DOHH2 (cell line): ENCODE results near the gene POU2F3.

Experiments
- CTCF ChIP-seq: fragments of 200-600 bp; sonication (generic); IDR thresholded peaks from one replicate; pipeline ENCODE4 v1.5.1; 2014; ENCODE audit warnings: antibody characterized with exemption, mild to moderate bottlenecking, low read depth, low read length; ENCODE audit not compliant: poor library complexity, severe bottlenecking
- EZH2phosphoT487 ChIP-seq: fragments of 200-600 bp; sonication (generic); IDR thresholded peaks from 2 replicates; pipeline ENCODE4 v1.6.1; 2017; ENCODE audit warnings: borderline replicate concordance, mild to moderate bottlenecking, antibody characterized with exemption, low read length, moderate library complexity, mixed read lengths

GRCh38 chr11:120248551-120249278 is 8.8 kb downstream of the POU2F3 start:
- TF ChIP-seq CTCF: no peak
- TF ChIP-seq EZH2phosphoT487: no peak
